NK-92 (cell line): ENCODE data around the gene GPRIN2.
"Not testable (repeated sequence)": the region's sequence is repeated elsewhere in the genome, so short reads cannot be mapped to it uniquely, and the experiment has no call there.

Experiments
- DNase-seq: peaks from one replicate; lab custom pipeline; 2025; ENCODE audit not compliant: unreplicated experiment; lab: John Stamatoyannopoulos, UW

GPRIN2 gene

GRCh38 chr10:46556515-46557318 is at the start of gene GPRIN2:
Gene GPRIN2, minus strand, starts transcription at chr10:46556658. Its CDS starts 5,922 bp downstream, at chr10:46550736.
- no peak for DNase-seq

DNA sequence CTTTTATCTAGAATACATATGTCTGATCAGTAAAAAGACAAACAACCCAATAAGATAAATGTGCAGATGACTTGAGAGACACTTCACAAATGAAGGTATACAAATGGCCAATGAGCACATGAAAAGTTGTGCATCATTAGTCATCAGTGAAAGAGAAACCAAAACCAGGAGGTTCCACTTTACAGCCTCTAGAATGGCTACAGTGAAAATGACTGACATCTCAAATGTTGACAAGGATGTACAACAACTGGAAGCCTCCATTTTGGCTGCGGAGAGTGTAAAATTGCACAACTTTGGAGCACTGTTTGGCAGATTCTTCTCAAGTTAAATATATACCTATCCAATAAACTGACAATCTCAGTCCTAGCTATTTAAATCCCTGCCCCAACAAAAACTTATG is 44.1 kb upstream of the GPRIN2 start:
- not testable (repeated sequence) for DNase-seq

DNA sequence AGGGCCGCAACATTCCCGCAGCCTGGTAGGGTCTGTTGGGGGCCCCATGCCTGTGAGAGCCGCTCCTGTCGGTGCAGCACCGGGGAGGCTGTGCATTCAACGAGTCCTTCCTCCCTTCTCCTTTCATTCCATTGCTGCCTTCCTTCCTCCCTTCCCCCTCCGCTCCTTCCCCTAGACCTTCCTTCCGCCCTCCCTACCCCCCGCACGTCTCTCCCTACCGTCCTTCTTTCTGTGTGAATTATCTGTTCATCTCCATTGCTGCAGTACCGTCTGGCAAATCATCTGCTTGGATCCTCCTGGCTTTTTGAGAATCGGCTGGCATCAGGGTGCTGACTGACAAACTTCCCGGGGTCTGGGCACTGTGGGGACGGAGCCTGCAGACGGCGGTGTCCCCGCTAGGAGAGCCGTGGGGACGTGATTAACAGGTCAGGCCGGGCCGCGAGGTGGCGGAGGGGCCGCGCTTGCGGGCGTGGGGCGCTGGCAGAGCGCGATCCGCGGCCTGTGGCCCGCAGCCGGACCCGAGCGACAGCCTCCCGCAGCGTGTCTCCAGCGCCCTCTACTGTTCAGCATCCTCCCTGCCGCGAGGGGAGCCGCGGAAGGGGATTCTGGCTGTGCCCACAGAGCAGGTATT is 41.3 kb upstream of the GPRIN2 start:
- DNase-seq, result not testable (repeated sequence)

GRCh38 chr10:46596570-46596969 is 40.1 kb upstream of the GPRIN2 start:
- DNase-seq, result not testable (repeated sequence)

DNA sequence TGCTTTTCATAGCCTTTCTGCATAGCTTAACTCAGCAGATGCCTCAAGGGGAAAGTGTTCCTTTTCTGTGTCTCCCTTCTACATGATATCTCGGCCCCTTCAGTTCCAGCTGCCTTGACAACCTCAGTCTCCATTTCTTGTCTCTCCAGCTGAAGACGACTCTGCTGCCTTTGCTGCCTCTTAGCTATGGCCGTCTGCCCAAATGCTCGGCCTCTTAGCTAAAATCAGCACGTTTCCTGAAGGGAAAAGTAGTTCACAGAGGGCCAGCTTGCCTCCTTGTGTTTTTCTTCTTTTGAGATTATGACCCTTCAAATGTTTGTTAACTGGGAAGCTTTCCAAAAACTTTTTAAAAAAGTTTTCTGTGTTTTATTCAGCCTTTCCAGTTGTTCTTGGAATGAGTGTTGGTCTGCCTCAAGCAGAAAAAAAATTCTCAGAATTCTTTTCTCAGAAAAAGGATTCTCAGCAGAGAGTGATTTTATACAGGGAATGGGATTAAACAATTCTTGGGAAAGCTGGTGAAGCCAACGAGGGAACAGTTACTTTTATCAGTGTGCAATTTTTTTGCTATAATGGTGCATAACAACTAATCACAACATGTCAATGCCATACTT is 38.1 kb upstream of the GPRIN2 start:
- DNase-seq, result not testable (repeated sequence)

DNA sequence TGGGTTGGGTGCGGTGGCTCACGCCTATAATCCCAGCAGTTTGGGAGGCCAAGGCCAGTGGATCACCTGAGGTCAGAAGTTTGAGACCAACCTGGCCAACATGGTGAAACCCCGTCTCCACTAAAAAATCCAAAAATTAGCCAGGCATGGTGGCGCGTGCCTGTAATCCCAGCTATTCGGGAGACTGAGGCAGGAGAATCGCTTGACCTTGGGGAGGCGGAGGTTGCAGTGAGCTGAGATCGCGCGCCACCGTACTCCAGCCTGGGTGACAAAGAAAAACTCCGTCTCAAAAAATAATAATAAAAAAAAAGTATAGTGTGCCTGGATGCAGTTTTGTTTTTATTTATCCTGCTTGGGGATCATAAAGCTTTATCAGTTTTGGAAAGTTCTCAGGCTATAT is 36.8 kb upstream of the GPRIN2 start:
- DNase-seq, result not testable (repeated sequence)

DNA sequence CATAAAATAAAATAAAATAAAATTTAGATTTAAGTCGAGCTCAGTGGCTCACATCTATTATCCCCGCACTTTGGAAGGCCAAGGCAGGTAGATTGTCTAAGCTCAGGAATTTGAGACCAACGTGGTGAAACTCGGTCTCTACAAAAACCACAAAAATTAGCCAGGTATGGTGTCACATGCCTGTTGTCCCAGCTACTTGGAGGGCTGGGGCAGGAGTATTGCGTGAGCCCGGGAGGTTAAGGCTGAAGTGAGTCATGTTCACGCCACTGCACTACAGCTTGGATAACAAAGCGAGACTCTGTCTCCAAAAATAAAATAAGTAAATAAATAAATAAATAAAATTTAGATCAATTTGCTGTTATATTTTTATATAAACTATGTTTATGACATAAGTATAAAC is 34.6 kb upstream of the GPRIN2 start:
- not testable (repeated sequence) for DNase-seq

DNA sequence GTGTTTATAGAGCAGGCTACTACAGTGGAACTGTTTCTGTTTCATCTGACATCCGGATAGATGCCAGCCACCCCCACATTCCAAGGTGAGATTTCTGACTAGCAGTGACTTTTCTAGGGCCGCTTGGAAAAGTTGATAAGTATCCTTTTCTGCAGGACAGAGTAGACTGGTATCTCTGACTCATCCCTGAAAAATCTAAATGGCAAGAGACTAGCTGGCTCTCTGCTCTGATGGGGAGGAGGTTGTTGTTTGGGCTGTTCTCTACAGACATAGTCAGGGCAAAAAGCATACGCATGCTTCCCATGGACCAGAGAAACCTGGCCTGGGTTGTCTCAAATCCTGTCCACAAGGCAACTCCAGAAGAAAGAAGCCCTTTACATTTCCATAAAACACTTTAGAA is 33.1 kb upstream of the GPRIN2 start:
- not testable (repeated sequence) for DNase-seq

DNA sequence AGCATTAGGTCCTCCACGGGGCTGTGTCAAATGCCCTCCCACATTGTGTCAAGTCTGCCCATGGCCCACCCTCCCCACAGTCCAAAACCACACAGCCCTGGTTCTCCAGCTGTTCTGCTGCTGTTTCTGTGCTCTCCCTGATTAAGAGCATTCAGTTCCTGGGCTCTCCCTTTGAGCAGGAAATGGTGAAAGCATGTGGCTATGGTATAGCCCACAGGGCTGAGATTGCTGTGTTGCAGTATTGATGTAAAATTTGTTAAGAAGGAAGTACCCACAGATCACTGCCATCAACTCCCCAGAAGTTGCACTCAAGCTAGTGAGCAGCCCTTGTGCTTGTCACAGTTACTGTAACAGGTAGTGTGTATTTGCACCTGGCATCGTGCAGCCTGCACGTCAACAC is 31.8 kb upstream of the GPRIN2 start:
- DNase-seq, result not testable (repeated sequence)

DNA sequence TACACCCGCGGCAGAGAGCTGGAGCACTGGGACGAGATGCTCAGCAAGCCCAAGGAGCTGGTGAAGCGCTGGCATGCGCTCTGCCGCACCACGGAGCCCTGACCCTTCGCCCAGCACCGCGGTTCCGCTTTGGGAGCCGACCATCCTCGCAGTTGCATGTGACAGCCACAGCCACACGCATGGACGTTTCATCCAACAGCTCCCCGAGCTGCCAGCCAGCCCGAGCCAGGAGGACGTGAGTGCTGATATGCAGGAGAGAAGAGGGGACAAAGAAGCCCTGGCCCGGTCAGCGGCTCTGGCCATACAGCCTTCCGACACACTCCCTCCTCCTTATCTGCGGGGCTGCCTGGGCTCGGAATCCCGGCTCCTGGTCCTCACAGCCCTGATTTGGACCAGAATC is 31.1 kb upstream of the GPRIN2 start:
- DNase-seq, result not testable (repeated sequence)

GRCh38 chr10:46585246-46585645 is 28.8 kb upstream of the GPRIN2 start:
- not testable (repeated sequence) for DNase-seq

- DNase-seq, result not testable (repeated sequence)
Observed at GRCh38 chr10:46584196-46584595, 27.7 kb upstream of the GPRIN2 start.

DNA sequence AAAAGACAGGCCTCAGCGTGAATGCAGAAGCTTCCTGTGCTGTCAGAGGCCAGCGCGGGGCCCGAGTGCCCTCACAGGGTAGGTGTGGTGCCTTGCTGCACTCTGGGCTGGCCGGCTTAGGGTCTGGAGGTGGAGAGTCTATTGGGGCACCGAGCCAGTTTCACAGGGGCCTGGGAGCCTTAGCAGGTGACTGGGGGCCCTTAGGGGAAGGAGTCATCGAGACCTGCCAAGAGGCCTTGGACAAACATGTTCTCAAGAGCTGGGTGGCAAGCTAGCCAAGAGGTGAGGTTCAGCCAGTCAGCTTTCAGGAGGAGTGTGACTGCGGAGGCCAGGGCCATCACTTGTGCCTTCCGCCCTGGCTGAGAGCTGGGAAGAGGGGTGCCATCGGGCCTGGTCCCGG is 26.1 kb upstream of the GPRIN2 start:
- DNase-seq, result not testable (repeated sequence)

- not testable (repeated sequence) for DNase-seq
Observed at GRCh38 chr10:46581997-46582396, 25.5 kb upstream of the GPRIN2 start.

DNA sequence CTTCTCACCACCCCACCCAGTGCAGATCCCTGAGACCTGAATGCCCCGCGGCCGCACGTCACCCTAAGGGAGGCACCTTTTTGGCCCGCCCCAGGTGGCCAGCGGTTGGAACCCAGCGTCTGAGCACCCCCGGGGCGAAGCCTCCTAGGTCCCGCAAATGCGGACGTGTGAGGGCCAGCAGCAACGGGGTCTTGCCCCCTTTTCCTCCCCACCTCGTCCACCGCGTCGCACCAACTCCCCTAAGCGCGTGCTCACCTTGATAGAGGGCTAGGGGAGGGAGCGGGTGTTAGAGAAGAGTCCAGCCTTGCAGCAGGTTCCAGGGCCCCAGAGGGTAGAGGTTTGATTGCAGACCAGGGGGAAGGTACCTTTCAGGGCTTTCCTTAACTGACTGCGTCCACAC is 22.9 kb upstream of the GPRIN2 start:
- not testable (repeated sequence) for DNase-seq

DNA sequence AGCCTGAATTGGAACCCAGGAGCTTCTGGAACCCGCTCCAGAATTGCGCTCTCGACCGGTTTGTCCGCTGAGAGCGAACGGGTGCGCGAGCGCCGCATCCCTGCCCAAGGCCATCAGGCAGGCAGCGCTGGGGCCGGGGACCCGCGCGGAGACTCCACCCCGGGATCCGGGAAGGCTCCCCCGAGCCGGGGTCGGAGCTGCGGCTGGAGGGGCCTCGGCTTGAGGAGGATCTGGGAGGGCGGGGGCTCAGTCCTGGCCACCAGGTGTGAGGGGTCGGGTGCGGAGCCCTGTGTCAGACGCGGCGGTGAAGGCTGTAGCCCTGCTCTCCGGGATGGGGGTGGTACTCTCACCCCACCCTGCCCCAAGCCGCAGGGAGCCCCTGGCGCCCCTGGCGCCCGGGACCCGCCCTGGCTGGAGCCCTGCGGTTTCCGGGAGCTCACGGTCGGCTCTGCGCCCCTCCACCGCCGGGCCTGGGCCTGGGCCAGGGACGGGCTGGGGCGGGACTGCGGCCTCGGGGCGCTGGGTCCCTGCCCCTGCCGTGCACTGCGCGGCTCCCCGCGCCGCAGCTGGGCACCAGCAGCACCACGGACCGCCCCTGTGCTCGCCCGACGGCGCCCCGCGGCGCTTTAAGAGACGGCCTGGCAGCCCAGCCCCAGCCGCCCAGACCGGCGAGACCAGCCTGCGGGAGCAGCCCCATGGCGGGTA is 22.2 kb upstream of the GPRIN2 start, which contains the start of gene SYT15:
Gene SYT15 (plus strand): TSS at position 655 of the 705 bp plus-strand sequence. CDS start 41 bp downstream, at position 696.
- not testable (repeated sequence) for DNase-seq

DNA sequence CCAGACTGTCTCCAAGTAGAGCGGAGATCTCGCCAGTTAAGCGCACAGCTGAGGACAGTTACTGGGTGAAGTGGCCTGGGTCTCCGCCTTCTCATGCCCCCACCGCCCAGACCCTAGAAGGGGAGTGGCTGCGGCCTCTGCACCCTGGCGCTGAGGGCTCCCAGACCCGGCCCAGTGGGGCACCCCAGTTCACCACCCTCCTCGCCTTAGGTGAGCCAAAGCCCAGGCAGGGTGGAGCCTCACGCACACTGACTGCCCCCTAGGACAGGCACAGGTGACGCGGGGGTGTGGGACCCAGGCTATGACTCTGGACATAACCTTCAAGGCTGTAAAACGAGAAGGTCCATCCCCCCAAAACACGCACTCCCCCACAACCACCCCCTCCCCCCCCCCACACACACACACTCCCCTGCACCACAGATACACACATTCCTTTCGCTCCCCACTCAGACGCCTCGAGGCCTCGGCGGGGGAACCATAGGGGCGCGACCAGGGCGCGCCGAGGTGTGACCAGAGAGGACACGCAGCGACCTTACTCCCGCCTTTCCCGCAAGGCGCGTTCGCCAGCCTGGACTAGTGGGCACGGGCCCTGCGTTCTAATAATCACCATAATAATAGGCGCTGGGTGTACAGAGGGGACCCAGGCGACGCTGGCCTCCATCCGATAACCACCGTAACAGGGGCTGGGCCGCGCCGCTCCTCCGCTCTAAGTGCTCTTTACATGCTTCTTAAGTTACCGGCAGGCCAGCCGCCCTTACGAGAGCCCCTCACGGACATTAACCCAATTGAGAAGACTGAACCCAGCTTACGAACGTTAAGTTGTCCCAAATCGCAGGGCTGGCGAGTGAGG is 21.4 kb upstream of the GPRIN2 start:
- DNase-seq, result not testable (repeated sequence)

GRCh38 chr10:46573884-46574283 is 17.4 kb upstream of the GPRIN2 start:
- not testable (repeated sequence) for DNase-seq

GRCh38 chr10:46573314-46573713 is 16.9 kb upstream of the GPRIN2 start:
- DNase-seq, result not testable (repeated sequence)

DNA sequence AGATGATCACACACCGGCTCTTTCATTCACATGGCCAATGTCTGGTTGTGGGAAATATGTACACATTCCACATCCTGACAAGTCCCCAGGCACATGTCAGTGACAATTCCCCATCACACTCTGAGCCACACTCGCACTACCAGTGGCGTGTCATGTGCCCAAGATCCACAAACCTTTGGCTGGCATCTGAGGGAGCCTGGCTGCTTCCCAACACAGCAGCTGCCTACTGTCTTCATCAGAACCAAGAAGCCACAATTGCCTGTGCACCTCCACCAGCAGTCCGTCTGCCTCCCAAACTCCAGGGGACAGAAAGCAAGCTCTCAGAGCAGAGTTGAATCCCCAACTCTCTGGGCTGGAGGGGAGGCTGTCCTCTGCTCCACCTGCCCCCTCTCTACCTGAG is 16.3 kb upstream of the GPRIN2 start:
- not testable (repeated sequence) for DNase-seq
